ENCODE measurements around the gene ADNP. TPM values are rescaled to one million over a fixed set of nuclear protein-coding genes. Genes with fewer than 3 reads are reported as not detected.

The ADNP gene
- total and polyA plus RNA-seq, 2 of the 4 experiments (the other 2 are of a cell fraction), result 23.3 to 24.8 TPM

DNA sequence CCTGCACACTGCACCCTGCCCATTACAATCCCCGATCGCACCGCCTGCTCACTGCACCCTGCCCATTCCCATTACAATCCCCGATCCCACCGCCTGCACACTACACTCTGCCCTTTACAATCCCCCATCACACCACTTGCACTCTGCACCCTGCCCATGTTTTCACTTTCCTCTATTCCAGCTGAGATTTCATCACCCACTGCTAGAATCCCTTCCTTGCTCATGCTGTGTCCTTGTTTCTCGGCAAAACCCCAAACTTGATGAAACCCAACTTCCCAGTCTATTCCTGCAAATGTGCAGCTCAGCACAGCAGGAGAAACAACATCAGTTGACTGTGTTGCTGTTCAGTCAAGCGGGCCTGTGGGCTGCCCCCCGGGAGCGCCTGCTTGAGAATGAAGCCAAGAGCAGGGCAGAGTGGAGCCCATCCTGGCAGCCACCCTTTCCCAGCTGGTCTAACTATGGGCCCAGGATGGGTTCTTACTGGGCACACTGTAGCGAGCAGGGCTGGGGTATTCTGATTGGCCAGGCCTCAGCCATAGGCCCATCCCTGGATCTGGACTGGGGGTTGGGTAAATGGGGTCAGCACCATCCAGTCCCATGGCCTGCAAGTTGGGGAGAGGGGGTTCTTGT, 44.6 kb upstream of the ADNP start (continued):
- no peak for TF ChIP-seq USF2 (IDR thresholded peaks at IDR 0.05; ENCODE audit: low read depth, low read length)

GRCh38 chr20:50969912-50970311, 38.7 kb upstream of the ADNP start:
- POLR2A ChIA-PET (ENCODE audit: unreplicated experiment), result no interaction called here
- H3K79me1 ChIP-seq (ENCODE audit: low read depth in 1 of 2, low read length in 2 of 2), result no peaks in the 10 kb centered on the region
- ATAC-seq (ENCODE audit: low read depth) (peak; percentile 74), DNase-seq (peak; percentile 28)
- no peak overlapping the region for H2AK9ac ChIP-seq (replicated peaks; ENCODE audit: low read depth, low read length, poor library complexity)
- no peak overlapping the region for H4K5ac ChIP-seq (ENCODE audit: low read depth, low read length)
- H4K20me1 ChIP-seq (ENCODE audit: insufficient read depth, low read length), result no peaks in the 10 kb centered on the region
- CTCF ChIA-PET, result no interaction called here
- H4K8ac ChIP-seq (ENCODE audit: low read depth in 2 of 2, low read length in 2 of 2), result no peak overlapping the region
- no peak overlapping the region for H3K4me2 ChIP-seq (ENCODE audit: low read depth, low read length)
- no peak overlapping the region for H3K18ac ChIP-seq (ENCODE audit: low read depth, low read length)
- H2BK15ac ChIP-seq (ENCODE audit: low read depth, low read length), result no peak overlapping the region
- H3K14ac ChIP-seq (replicated peaks; ENCODE audit: low read depth, low read length), result no peak overlapping the region
- no CpG with 5 or more reads among the region's 8 CpGs for WGBS, 2 experiments (ENCODE audit: extremely low coverage in 2 of 2, insufficient read length in 1 of 2)
- no peak overlapping the region for H3K4me3 ChIP-seq (ENCODE audit: insufficient read depth, low read depth, low read length)
- H2AK5ac ChIP-seq (ENCODE audit: low read depth, low read length), result no peak overlapping the region
- no peak overlapping the region for H2BK120ac ChIP-seq (ENCODE audit: low read depth, low read length)
- H3K4ac ChIP-seq (ENCODE audit: low read depth, low read length), result no peak overlapping the region
- BruUV-seq (replicated peaks), result no TSS peak
- H3K23ac ChIP-seq (ENCODE audit: low read depth, low read length), result no peak overlapping the region
- intact Hi-C loops (cut with micrococcal nuclease), result no loop called here
- no peak overlapping the region for H2AFZ ChIP-seq (replicated peaks; ENCODE audit: low read length, poor library complexity)
- no peaks in the 10 kb centered on the region for H3K36me3 ChIP-seq (ENCODE audit: control insufficient read depth, insufficient read depth, low read length)
- no peak overlapping the region for H3K56ac ChIP-seq (ENCODE audit: extremely low read depth, insufficient read depth, low read length)
- H3K9me1 ChIP-seq (ENCODE audit: insufficient read depth, low read length), result no peaks in the 10 kb centered on the region; the same call in 1 of the 2 replicates
- H2BK5ac ChIP-seq (ENCODE audit: low read depth, low read length, poor library complexity, severe bottlenecking), result no peak overlapping the region
- H3K9me3 ChIP-seq (ENCODE audit: control insufficient read depth, insufficient read depth, low read length), result 0 out of 2 replicates have a peak, but pooled peaks cover 2% of the 10 kb centered on the region
- H4K91ac ChIP-seq (ENCODE audit: insufficient read depth, low read depth, low read length), result no peak overlapping the region
- H3K4me1 ChIP-seq (ENCODE audit: control insufficient read depth, insufficient read depth, low read length), result no peaks in the 10 kb centered on the region
- no peak overlapping the region for H3K27ac ChIP-seq (ENCODE audit: insufficient read depth, low read length)
- H3K27me3 ChIP-seq (ENCODE audit: control insufficient read depth, insufficient read depth, low read length), result no peaks in the 10 kb centered on the region; the same call in 1 of the 2 replicates
- in situ Hi-C loops (cut with MboI; ENCODE audit: low sequenced_read_pairs), result no loop called here
- dilution Hi-C loops (cut with HindIII; ENCODE audit: low sequenced_read_pairs, unreplicated experiment), result no loop called here
- no peak overlapping the region for H3K9ac ChIP-seq (ENCODE audit: low read depth, low read length)
- no peak overlapping the region for H2BK20ac ChIP-seq (ENCODE audit: low read depth, low read length)
- TF ChIP-seq RFX5 (IDR thresholded peaks at IDR 0.05; ENCODE audit: low read depth, low read length), result no peak
- no peak for TF ChIP-seq POLR2A (IDR thresholded peaks at IDR 0.05; ENCODE audit: low read depth, low read length)
- TF ChIP-seq USF2 (IDR thresholded peaks at IDR 0.05; ENCODE audit: low read depth, low read length), result no peak
- TF ChIP-seq ELK1 (IDR thresholded peaks at IDR 0.05; ENCODE audit: borderline replicate concordance, low read depth, low read length), result no peak
- no peak for TF ChIP-seq RAD21 (IDR thresholded peaks at IDR 0.05; ENCODE audit: low read length)
- TF ChIP-seq SMC3 (IDR thresholded peaks at IDR 0.05; ENCODE audit: low read depth, low read length), result no peak
- TF ChIP-seq RCOR1 (IDR thresholded peaks at IDR 0.05; ENCODE audit: insufficient replicate concordance, low read length), result no peak
- TF ChIP-seq CHD1 (IDR thresholded peaks at IDR 0.05; ENCODE audit: low read depth, low read length), result no peak
- no peak for TF ChIP-seq BHLHE40 (IDR thresholded peaks at IDR 0.05; ENCODE audit: low read depth, low read length)
- TF ChIP-seq MAFK (IDR thresholded peaks at IDR 0.05; ENCODE audit: low read depth, low read length), result no peak
- TF ChIP-seq NFE2L2 (IDR thresholded peaks at IDR 0.05; ENCODE audit: low read depth, low read length), result no peak
- TF ChIP-seq FOS (IDR thresholded peaks at IDR 0.05; ENCODE audit: low read depth, low read length), result no peak
- no peak for TF ChIP-seq MXI1 (IDR thresholded peaks at IDR 0.05; ENCODE audit: borderline replicate concordance, low read depth, low read length)
- no peak for TF ChIP-seq CEBPB (IDR thresholded peaks at IDR 0.05; ENCODE audit: low read depth, low read length)

Data from IMR-90 (cell line).